DMS79 (cell line): ENCODE measurements around the gene CLEC19A.

Experiments
- DNase-seq: peaks from one replicate; lab custom pipeline; 2025; lab: John Stamatoyannopoulos, UW

CLEC19A gene

DNA sequence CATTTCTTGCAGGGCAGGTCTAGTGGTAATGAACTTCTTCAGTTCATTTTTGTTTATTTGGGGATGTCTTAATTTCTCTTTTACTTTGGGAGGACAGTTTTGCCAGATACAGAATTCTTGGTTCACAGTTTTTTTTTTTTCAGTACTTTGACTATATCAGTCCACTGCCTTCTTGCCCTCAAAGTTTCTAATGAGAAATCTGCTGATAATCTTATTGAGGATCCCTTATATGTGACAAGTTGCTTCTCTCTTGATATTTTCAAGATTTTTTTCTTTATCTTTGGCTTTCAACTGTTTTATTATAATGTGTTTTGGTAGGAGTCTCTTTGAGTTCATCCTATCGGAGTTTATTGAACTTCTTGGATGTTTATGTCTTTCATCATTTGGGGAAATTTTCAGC, 42.8 kb downstream of the CLEC19A start:
- DNase-seq, result no peak

GRCh38 chr16:19329932-19330331, 44.4 kb downstream of the CLEC19A start:
- no peak for DNase-seq

GRCh38 chr16:19330841-19331397, 45.4 kb downstream of the CLEC19A start:
- peak; percentile 7 for DNase-seq

DNA sequence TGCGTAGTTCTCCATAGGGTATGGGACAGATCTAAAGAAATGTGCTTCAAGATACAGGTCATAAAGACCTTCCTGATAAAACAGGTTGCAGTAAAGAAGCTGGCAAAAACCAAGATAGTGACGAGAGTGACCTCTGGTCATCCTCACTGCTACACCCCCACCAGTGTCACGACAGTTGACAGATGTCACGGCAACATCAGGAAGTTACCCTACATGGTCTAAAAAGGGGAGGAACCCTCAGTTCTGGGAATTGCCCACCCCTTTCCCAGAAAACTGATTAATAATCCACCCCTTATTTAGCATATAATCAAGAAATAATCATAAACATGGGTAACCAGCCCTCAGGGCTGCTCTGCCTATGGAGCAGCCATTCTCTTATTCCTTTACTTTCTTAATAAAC, 46.3 kb downstream of the CLEC19A start:
- DNase-seq, result no peak

GRCh38 chr16:19338335-19338734, 52.8 kb downstream of the CLEC19A start:
- no peak for DNase-seq

DNA sequence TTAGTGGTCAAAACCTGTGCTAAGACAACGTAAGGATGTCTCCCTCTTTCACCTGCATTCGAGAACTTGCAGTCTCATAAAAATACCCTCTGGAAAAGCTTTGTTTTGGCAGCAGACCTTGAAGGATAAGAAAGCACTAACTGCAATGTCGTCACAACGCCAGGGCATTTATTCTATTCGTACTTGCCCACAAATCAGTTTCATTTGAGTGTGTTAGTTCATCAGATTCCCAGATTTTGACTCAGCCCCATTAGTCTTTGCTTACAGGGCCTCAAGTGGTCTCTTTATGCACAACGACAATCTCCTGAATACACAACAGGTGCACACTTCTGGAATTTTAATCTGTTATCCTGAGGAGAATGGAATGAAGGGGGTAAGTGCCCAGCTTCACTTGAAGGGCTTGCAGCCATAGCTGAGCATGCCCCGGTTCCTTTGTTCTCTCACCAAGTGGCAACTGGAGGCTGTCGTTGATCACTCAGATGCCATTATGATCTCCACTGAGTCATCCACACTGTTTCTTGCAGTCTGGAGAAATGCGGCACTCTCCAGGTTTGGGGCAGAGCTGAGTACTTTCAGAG, 58.8 kb downstream of the CLEC19A start:
- DNase-seq, result peak; percentile 90

DNA sequence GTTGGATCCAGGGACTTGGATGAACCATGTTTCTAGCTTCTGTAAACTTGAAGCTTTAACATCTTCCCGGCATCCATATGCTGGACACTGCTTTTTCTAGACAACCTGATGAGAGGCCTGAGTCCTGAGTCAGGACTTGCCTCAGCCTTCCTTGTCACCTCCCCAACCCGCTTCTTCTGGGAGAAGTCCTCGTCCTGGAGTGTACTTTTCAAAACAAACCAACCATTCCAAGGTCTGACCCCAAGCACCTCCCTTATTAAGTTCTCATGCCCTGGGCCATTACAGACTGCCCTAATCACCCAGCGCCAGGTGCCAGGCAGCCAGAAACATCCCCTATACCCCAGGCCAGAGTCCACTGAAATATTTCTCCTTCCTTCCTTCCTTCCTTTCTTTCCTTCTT, 59.4 kb downstream of the CLEC19A start:
- DNase-seq, result no peak

DNA sequence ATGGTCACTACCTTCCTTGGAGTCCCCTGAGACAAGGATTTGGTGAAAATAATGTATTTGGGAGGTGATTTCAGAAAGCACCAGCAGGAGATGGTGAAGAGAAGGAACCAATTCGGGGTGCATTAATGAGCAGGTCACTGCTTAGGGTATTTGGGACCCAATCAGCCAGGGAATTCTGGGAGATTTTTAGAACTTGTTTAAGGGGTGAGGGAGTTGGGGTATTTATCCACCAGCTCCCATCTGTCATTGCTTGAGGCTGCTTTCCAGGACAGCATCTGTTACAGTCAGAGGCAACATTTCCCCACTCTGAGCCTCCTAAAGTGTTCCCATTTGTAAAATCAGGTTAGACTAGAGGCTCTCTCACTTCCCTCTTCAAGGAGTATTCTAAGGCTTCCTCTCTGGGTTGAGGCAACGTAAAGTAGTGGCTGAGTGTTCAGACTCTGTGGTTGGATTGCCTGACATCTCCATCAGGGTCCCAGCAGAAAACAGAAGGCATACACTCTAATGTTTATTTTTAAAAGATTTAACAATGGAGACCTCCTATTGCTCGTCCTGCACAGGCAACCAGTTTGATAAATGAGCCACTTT, 60.9 kb downstream of the CLEC19A start:
- DNase-seq, result no peak

- no peak for DNase-seq
These were observed 62.6 kb downstream of the CLEC19A start for GRCh38 chr16:19348125-19348524.

DNA sequence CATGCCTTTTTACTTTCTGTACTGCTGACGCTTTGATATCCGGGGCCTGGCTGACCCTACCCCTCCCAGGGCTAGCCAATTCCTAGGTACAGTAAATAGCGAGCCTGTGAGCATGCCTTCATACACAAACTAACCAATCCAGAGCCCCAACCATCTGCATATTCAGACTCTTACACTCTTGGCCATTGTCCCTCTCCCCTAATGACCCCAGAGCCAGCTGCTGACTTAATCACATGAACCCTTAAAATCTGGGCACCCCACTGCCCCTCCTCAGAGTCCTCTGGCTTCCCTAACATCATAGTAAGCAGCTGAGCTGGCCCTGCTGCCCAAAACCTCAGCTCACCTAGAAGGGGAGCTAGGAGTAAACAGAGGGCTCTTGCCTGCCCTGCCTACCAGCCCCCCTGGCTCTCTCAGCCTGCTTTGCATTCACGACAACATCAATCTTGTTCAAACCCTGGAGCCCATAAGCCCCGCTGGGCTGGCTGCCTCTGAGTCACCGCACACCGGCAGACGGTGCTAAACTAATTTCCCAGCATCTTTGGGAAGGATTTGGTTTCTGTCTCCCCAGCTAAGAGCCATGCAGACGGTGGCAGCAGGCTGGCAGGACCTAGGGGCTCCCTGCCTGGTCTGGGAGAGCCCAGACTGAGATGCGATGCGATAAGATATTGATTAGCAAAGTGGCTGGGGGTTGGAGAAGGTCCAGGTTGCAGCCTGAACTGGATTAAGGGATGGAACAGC, 63.2 kb downstream of the CLEC19A start:
- peak; percentile 17 for DNase-seq

DNA sequence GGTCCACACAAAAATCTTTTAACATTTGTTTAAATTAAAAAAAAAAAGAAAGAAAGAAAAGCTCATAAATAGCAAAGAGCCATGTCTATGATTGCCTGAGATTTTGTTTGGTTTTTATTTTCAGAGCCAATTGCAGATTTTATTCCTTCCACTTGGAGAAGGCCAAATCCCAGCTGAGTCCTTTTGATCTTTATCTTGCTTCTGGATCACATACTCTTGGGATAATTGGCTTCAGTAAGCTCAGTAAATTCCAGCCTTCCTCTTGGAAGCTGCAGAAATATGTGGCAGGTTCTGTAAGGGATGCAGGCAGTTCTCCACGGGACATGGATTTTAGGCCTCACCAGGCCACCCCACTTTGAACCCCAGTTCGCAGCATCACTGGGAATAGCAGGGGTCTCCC, 68.8 kb downstream of the CLEC19A start:
- no peak for DNase-seq

- no peak for DNase-seq
These were observed 70.8 kb downstream of the CLEC19A start for GRCh38 chr16:19356024-19356952.

DNA sequence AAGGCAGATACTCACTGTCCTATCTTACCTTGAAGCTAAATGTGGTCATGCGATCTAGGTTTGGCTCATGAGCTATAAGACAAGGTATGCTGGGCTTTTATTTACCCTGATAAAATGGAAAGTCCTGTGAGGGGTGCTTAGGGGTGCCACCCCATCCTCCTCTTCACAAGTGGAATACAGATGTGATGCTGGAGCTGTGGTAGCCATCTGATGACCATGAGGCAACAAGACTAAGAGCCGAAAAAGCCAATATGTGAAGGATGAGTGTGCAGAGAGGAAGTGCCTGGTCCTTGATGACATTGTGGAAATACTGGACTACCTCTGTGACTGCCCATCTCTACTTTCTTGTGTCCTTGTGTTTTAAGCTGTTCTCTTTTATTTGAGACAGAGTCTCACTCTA, 74.0 kb downstream of the CLEC19A start:
- DNase-seq, result no peak
